Hepatocyte (in vitro differentiated cells): ENCODE results near the gene KLC4.

Experiments used
- CTCF ChIP-seq: fragments of 200-600 bp; sonication (generic); IDR thresholded peaks from 2 replicates; pipeline ENCODE4 v1.5.1; 2016; ENCODE audit warnings: antibody characterized with exemption, mild to moderate bottlenecking; ENCODE audit not compliant: poor library complexity
- EZH2 ChIP-seq: fragments of 200-600 bp; sonication (generic); IDR thresholded peaks from 2 replicates; pipeline ENCODE4 v1.6.1; 2016; ENCODE audit warnings: antibody characterized with exemption, mild to moderate bottlenecking, borderline replicate concordance

- TF ChIP-seq EZH2 (no peak), CTCF (no peak)
Measured at GRCh38 chr6:43011207-43011606, 48.2 kb upstream of the KLC4 start.
